Measurements from ENCODE around the gene UNG.
"Not testable (repeated sequence)": the region's sequence is repeated elsewhere in the genome, so short reads cannot be mapped to it uniquely, and the experiment has no call there.

Gene UNG

DNA sequence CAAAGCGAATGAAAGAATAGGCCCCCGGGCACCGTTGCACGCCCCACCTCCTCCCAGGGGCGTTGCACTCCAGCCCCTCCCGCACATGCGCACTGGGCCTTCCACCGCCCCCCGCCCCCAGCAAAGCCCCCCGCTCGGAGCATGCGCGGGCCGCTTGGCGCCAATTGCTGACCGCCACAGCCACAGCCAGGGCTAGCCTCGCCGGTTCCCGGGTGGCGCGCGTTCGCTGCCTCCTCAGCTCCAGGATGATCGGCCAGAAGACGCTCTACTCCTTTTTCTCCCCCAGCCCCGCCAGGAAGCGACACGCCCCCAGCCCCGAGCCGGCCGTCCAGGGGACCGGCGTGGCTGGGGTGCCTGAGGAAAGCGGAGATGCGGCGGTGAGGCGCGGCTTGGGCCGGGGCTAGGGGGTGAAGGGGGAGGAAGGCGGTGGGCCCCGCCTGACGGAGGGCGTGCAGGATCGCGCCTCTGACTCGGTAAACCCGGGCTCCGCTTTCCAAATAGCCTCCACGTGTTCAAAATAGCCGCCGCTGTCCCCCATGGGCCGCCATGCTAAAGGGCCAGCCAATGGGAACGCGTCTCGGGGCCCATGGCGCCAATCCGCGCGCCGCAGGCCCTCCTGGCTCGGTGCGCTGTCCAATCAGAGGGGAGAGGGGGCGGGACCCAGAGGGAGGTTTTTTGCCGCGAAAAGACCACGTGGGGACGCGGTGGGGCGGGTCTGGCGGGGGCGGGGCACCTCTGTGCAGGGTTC, at the start of gene UNG:
UNG (plus strand) TSS at position 163 of the 748 bp plus-strand sequence; CDS start at position 246, 83 bp downstream.
- TF ChIP-seq, protein P1, sequence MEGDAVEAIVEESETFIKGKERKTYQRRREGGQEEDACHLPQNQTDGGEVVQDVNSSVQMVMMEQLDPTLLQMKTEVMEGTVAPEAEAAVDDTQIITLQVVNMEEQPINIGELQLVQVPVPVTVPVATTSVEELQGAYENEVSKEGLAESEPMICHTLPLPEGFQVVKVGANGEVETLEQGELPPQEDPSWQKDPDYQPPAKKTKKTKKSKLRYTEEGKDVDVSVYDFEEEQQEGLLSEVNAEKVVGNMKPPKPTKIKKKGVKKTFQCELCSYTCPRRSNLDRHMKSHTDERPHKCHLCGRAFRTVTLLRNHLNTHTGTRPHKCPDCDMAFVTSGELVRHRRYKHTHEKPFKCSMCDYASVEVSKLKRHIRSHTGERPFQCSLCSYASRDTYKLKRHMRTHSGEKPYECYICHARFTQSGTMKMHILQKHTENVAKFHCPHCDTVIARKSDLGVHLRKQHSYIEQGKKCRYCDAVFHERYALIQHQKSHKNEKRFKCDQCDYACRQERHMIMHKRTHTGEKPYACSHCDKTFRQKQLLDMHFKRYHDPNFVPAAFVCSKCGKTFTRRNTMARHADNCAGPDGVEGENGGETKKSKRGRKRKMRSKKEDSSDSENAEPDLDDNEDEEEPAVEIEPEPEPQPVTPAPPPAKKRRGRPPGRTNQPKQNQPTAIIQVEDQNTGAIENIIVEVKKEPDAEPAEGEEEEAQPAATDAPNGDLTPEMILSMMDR (IDR thresholded peaks at IDR 0.05; ENCODE audit: control extremely low read depth, extremely low read depth, low read depth, missing control alignments) = no peak
- POLR2A ChIA-PET = interaction anchor here (0.6 kb wide), 1 partner anchor 462 kb away, joined by 7 read pairs; no protein-coding TSS in a partner anchor
- CTCF ChIA-PET = interaction anchor here (1.1 to 1.3 kb wide), 3 partner anchors 10 to 15 kb away, joined by 3 to 5 read pairs (median 4); no protein-coding TSS in a partner anchor
- peak; percentile 99 for DNase-seq (ENCODE audit: extremely low spot score)

DNA sequence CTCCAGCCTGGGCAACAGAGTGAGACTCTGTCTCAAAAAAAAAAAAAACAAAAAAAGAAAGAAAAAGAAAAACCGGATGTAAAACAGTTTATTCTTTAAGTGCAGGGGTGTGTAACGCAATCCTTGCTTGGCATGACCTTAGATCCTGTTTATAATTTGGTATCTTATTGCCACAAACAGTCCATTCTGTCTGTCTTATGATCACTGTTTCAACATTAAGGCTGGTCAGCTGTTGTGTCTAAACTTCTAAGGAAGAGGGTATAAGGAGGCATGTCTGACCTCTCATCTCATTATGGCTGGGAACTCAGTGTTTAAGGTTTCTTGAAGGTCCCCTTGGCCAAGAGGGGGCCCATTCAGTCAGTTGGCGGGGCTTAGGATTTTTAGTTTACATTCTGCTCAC, 48.7 kb upstream of the UNG start:
- CTCF ChIA-PET; DNase-seq (ENCODE audit: extremely low spot score); POLR2A ChIA-PET: not testable (repeated sequence)

DNA sequence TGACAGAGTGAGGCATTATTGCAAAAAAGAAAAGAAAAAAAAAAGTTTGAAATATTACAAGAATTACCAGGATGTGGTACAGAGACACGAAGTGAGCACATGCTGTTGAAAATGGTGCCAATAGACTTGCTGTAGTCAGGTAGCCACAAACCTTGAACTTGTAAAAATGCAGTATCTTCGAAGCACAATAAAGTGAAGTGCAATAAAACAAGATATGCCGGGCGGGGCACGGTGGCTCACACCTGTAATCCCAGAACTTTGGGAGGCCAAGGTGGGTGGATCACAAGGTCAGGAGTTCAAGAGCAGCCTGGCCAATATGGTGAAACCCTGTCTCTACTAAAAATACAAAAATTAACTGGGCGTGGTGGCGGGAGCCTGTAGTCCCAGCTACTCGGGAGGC, 47.6 kb upstream of the UNG start:
- POLR2A ChIA-PET; CTCF ChIA-PET; DNase-seq (ENCODE audit: extremely low spot score): not testable (repeated sequence)

DNA sequence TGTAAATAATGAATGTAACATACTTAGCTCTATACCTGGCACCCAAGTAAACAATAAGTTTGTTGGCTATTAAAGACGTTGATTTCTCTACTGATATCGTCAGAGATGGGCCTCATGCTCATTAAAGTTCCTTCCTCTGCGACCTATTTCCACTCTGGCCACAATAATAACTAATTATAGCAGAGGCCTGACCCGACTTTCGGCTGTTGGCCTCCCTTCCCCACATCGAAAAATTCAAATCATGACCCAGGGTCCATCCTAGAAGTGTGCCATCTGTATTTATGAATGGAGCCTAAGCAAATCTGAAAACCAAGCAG, 45.3 kb upstream of the UNG start:
- TF ChIP-seq, protein P1 (IDR thresholded peaks at IDR 0.05; ENCODE audit: control extremely low read depth, extremely low read depth, low read depth, missing control alignments) = no peak
- no peak for DNase-seq (ENCODE audit: extremely low spot score)
- CTCF ChIA-PET = interaction anchor here (0.9 to 1.5 kb wide), 4 partner anchors 18 to 101 kb away, joined by 3 to 5 read pairs (median 3); no protein-coding TSS in a partner anchor
- POLR2A ChIA-PET = no interaction called here

DNA sequence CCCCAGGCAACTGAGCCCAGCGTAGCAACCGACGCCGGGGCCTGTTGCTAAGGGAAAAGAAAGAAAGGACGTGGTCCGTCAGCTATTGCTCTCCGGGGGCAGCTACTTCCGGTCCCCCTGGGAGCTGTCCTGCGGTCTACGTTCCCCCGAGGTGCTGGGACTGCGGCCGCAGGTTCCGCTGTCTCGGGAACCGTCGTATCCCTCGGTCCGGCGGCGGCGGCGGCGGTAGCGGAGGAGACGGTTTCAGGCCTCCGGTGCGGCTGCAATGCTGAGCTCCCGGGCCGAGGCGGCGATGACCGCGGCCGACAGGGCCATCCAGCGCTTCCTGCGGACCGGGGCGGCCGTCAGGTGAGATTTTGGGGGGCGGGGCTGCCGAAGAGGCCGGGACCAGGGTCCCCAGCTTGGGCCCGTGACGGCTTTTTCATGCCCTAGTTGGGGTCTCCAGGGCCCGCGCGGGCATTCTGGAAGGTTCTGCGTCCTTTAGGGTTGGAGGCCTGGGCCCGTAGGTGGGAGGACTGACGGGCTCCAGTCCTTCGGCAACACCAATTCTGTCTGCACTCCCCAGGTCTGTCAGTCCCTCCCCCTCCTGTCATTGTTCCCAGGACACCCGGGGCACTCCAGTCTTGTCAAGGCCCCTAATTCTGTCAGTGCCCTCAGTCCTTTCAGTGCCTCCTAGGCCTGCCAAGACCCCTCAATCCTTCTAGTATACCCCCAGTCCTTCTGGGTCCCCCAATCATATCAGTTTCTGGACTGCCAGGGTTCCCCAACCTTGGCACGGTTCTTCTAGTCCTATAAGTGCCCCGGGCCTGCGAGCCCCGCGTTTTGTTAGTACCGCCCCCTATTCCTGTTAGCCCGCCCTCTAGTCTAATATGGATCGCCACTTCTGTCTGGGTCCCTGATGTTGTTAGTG, 44.7 kb upstream of the UNG start, which contains the start of gene USP30:
USP30 (plus strand) TSS at position 163 of the 910 bp plus-strand sequence; CDS start at position 266, 103 bp downstream.
- POLR2A ChIA-PET = no interaction called here
- TF ChIP-seq, protein P1 (IDR thresholded peaks at IDR 0.05; ENCODE audit: control extremely low read depth, extremely low read depth, low read depth, missing control alignments) = no peak
- CTCF ChIA-PET = interaction anchor here (0.9 to 1.5 kb wide), 4 partner anchors 19 to 102 kb away, joined by 3 to 5 read pairs (median 3); no protein-coding TSS in a partner anchor

DNA sequence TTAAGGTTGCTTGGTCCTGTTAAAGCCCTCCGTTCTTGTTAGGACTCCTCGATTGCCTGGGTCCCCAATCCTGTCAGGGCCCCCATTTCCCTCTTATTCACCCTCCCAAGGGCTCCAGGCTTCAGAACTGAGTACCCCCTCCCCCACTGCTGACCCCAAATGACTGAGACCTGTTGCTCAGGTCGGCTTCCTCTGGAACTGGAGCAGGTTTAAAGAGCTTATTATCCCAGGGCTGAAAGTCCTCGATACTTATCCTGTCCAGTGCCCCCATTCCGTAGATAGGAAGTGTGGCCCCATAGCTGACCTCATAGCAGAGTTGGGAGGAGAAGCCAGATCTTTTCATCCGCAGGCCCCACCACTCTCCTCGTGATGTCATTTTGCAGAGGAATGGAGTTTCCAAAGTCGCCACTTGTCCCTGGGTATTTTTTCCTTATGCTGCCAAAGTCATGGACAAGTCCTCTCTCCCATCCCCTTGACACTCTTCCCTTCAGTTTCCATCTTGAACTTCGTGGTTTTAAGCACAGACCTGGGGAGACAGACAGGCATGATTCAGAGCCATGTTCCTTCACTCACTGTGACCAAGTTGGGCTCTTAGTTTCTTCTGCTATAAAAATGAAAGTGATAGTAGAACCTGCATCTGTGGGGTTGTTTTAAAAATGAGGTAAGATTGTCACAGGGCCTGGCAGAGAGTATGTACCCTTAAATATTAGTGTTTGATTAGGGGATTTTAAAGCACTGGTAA, 43.8 kb upstream of the UNG start:
- ChIA-PET CTCF (no interaction called here), POLR2A (no interaction called here)
- DNase-seq (ENCODE audit: extremely low spot score) = peak; percentile 73
- TF ChIP-seq, protein P1 (IDR thresholded peaks at IDR 0.05; ENCODE audit: control extremely low read depth, extremely low read depth, low read depth, missing control alignments) = no peak

More for the DNA sequence above, 44.7 kb upstream of the UNG start, which contains the start of gene USP30:
- peak; percentile 92 for DNase-seq (ENCODE audit: extremely low spot score)

DNA sequence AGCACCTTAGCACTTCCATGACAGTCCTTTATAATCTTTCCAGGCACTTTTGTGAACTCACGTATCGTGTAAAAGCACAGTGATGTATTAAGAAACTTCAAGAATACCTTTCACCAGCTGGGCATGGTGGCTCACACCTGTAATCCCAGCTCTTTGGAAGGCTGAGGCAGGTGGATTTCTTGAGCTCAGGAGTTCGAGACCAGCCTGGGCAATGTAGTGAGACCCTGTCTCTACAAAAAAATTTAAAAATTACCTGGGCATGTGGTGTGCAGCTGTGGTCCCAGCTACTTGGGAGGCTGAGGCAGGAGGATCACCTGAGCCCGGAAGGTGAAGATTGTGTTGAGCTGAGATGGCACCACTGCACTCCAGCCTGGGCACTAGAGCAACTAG, 43.3 kb upstream of the UNG start:
- CTCF ChIA-PET = interaction anchor here (0.8 to 1.4 kb wide), 5 partner anchors 16 to 124 kb away, joined by 3 read pairs; no protein-coding TSS in a partner anchor
- POLR2A ChIA-PET; DNase-seq (ENCODE audit: extremely low spot score): not testable (repeated sequence)
